Measurements from ENCODE around the gene JTB.

DNA sequence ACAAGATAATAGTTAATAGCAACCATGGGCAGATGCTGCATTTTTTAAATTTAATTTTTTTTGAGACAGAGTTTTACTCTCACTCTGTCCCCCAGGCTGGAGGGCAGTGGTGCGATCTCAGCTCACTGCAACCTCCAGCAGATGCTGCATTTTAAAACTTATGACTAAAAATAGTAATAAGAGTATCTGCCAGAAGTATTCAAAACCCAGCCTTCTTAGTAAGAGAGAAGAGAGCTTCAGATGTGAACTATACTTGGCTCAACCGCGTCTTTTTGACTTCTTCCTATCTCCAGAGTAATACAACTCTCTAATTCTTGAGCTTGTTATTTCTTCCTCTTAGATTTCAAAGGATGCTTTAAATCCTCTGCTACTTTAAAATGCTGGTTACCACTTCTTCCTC is 17.7 kb upstream of the JTB start:
- TF ChIP-seq, protein P1, sequence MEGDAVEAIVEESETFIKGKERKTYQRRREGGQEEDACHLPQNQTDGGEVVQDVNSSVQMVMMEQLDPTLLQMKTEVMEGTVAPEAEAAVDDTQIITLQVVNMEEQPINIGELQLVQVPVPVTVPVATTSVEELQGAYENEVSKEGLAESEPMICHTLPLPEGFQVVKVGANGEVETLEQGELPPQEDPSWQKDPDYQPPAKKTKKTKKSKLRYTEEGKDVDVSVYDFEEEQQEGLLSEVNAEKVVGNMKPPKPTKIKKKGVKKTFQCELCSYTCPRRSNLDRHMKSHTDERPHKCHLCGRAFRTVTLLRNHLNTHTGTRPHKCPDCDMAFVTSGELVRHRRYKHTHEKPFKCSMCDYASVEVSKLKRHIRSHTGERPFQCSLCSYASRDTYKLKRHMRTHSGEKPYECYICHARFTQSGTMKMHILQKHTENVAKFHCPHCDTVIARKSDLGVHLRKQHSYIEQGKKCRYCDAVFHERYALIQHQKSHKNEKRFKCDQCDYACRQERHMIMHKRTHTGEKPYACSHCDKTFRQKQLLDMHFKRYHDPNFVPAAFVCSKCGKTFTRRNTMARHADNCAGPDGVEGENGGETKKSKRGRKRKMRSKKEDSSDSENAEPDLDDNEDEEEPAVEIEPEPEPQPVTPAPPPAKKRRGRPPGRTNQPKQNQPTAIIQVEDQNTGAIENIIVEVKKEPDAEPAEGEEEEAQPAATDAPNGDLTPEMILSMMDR (IDR thresholded peaks at IDR 0.05): no peak
- TF ChIP-seq POLR2AphosphoS5 (IDR thresholded peaks at IDR 0.05): no peak
- TF ChIP-seq EP300 (IDR thresholded peaks at IDR 0.05): no peak
- TF ChIP-seq POLR2A (IDR thresholded peaks at IDR 0.05): no peak

Measured in gastroesophageal sphincter (tissue), 3 donors.